ENCODE measurements around the gene FRMD4A. TPM values are rescaled to one million over a fixed set of nuclear protein-coding genes. Genes with fewer than 3 reads are reported as not detected.
"Not testable (repeated sequence)": the region's sequence is repeated elsewhere in the genome, so short reads cannot be mapped to it uniquely, and the experiment has no call there.

The FRMD4A gene
- total RNA-seq, 1 experiment from 2014 or later, result 20.2 TPM

- DNase-seq (ENCODE audit: low read depth), result no peak
Observed at GRCh38 chr10:13722747-13723653, 607.7 kb downstream of the FRMD4A start.

GRCh38 chr10:13721486-13721885 lies 609.2 kb downstream of the FRMD4A start:
- no peak for DNase-seq (ENCODE audit: low read depth)

- no peak for DNase-seq (ENCODE audit: low read depth)
Observed at GRCh38 chr10:13720699-13721098, 610.0 kb downstream of the FRMD4A start.

- no peak for DNase-seq (ENCODE audit: low read depth)
Observed at GRCh38 chr10:13719425-13719824, 611.3 kb downstream of the FRMD4A start.

- DNase-seq (ENCODE audit: low read depth), result no peak
Observed at GRCh38 chr10:13718820-13719219, 611.9 kb downstream of the FRMD4A start.

GRCh38 chr10:13717936-13718772 lies 612.6 kb downstream of the FRMD4A start:
- peak; percentile 90 for DNase-seq (ENCODE audit: low read depth)

- no peak for DNase-seq (ENCODE audit: low read depth)
Observed at GRCh38 chr10:13717571-13717935, 613.2 kb downstream of the FRMD4A start.

- peak; percentile 52 for DNase-seq (ENCODE audit: low read depth)
Observed at GRCh38 chr10:13716081-13717071, 614.3 kb downstream of the FRMD4A start.

GRCh38 chr10:13715596-13715995 lies 615.1 kb downstream of the FRMD4A start:
- DNase-seq (ENCODE audit: low read depth), result not testable (repeated sequence)

- no peak for DNase-seq (ENCODE audit: low read depth)
Observed at GRCh38 chr10:13715100-13715499, 615.6 kb downstream of the FRMD4A start.

- DNase-seq (ENCODE audit: low read depth), result peak; percentile 94
Observed at GRCh38 chr10:13712837-13713581, 617.7 kb downstream of the FRMD4A start.

GRCh38 chr10:13712476-13712836 lies 618.3 kb downstream of the FRMD4A start:
- no peak for DNase-seq (ENCODE audit: low read depth)

- no peak for DNase-seq (ENCODE audit: low read depth)
Observed at GRCh38 chr10:13711291-13711690, 619.4 kb downstream of the FRMD4A start.

- DNase-seq (ENCODE audit: low read depth), result no peak
Observed at GRCh38 chr10:13709931-13710650, 620.6 kb downstream of the FRMD4A start.

GRCh38 chr10:13708256-13708990 lies 622.3 kb downstream of the FRMD4A start:
- peak; percentile 60 for DNase-seq (ENCODE audit: low read depth)

GRCh38 chr10:13707156-13707881 lies 623.4 kb downstream of the FRMD4A start:
- peak; percentile 81 for DNase-seq (ENCODE audit: low read depth)

GRCh38 chr10:13706604-13707003 lies 624.1 kb downstream of the FRMD4A start:
- DNase-seq (ENCODE audit: low read depth), result peak; percentile 17

- no peak for DNase-seq (ENCODE audit: low read depth)
Observed at GRCh38 chr10:13706175-13706574, 624.5 kb downstream of the FRMD4A start.
